Measurements from ENCODE around the gene ZBTB1. TPM values are rescaled to one million over a fixed set of nuclear protein-coding genes. Genes with fewer than 3 reads are reported as not detected.
A peak's percentile ranks its signal among the peaks of the same experiment; 100 is the strongest.
"Not testable (repeated sequence)": the region's sequence is repeated elsewhere in the genome, so short reads cannot be mapped to it uniquely, and the experiment has no call there.

The ZBTB1 gene
- total RNA-seq, 1 donor from 2014 or later: 46.5 TPM

DNA sequence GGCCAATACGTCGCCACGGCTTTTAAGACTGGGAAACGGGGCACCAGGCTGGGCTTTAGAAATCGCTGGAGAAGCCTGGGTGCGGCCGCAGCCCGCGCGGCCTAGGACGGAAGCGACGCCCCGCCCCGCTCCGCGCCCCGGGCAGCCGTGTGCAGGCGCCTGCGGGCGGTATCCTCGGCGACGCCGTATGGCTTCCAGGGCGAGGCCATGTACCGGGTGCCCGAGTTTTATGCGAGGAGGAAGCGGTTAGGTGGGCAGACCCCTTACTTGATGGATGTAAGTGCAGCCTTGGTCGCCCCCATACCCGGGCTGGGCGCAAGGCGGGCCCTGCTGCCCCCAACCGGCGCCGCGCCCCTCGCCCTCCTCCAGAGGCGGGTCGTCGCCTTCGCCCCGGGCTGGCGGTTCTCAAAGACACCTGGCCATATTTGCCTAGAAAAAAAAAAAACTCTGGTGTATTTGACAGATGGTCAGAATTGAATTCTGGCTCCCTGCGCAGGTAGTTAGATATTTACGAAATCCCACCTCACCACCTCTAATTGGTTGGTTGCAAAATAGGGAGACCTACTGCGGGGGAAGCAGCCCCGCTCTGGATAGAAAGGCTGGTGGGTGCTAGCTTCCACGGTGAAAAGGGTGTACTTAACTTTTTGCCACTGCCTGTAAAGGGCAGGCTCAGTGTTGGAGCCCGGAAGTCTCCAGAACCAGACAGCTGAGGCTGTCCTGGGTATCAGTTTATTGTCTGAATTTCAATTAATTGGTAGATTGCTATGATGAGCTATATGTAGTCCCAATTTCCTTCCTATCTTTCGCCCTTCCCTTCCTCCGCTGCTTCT is 45.4 kb downstream of the ZBTB1 start, which contains the start of gene PPP1R36:
TSS of gene PPP1R36 (plus strand) at position 171 of the 830 bp plus-strand sequence. CDS start at position 208, 37 bp downstream.
- peak; percentile 84 for DNase-seq
- Mint-ChIP-seq H3K27me3 (peaks cover 48% of the 10 kb centered on the region), H3K4me1 (peaks cover 10% of the 10 kb centered on the region), H3K4me3 (peak within 1 kb of the TSS; percentile 59), H3K9me3 (no peaks in the 10 kb centered on the region), H3K27ac (no peak within 1 kb of the TSS), H3K36me3 (ENCODE audit: low read depth) (peaks cover 2% of the 10 kb centered on the region)
- intact Hi-C loops (cut with micrococcal nuclease): no loop called here

GRCh38 chr14:64550621-64551333 is 46.2 kb downstream of the ZBTB1 start:
- peaks cover 10% of the 10 kb centered on the region for H3K4me1 Mint-ChIP-seq
- H3K27me3 Mint-ChIP-seq: peaks cover 54% of the 10 kb centered on the region
- peak overlapping the region; percentile 59 for H3K4me3 Mint-ChIP-seq
- peak; percentile 32 for DNase-seq
- H3K36me3 Mint-ChIP-seq (ENCODE audit: low read depth): peaks cover 2% of the 10 kb centered on the region
- H3K9me3 Mint-ChIP-seq: no peaks in the 10 kb centered on the region
- H3K27ac Mint-ChIP-seq: no peak overlapping the region
- intact Hi-C loops (cut with micrococcal nuclease): no loop called here

- H3K36me3 Mint-ChIP-seq (ENCODE audit: low read depth): peaks cover 2% of the 10 kb centered on the region
- H3K27me3 Mint-ChIP-seq: peaks cover 43% of the 10 kb centered on the region
- intact Hi-C loops (cut with micrococcal nuclease): no loop called here
- peaks cover 6% of the 10 kb centered on the region for H3K4me1 Mint-ChIP-seq
- no peaks in the 10 kb centered on the region for H3K9me3 Mint-ChIP-seq
- no peak overlapping the region for H3K27ac Mint-ChIP-seq
- H3K4me3 Mint-ChIP-seq: no peak overlapping the region
- peak; percentile 50 for DNase-seq
Measured at GRCh38 chr14:64554556-64554955, 50.0 kb downstream of the ZBTB1 start.

GRCh38 chr14:64556526-64556925 is 52.0 kb downstream of the ZBTB1 start:
- H3K4me1 Mint-ChIP-seq: peaks cover 9% of the 10 kb centered on the region

DNA sequence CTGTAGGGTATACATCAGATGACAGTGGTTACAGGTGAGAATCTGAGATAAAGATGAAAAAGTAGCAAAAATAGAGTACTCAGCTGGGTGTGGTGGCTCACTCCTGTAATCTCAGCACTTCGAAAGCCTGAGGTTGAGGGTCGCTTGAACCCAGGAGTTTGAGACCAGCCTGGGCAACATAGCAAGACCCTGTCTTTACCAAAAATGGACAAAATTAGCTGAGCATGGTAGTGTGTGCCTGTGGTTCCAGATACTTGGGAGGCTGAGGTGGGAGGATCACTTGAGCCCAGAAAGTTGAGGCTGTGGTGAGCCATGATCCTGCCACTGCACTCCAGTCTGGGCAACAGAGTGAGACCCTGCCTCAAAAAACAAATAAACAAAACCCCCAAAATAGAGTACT is 53.6 kb downstream of the ZBTB1 start:
- H3K4me3 Mint-ChIP-seq; H3K27ac Mint-ChIP-seq; H3K36me3 Mint-ChIP-seq (ENCODE audit: low read depth); intact Hi-C loops (cut with micrococcal nuclease); H3K9me3 Mint-ChIP-seq; DNase-seq: not testable (repeated sequence)
- Mint-ChIP-seq H3K4me1 (peaks cover 11% of the 10 kb centered on the region), H3K27me3 (peaks cover 16% of the 10 kb centered on the region)

More at GRCh38 chr14:64556526-64556925, 52.0 kb downstream of the ZBTB1 start:
- Mint-ChIP-seq H3K9me3 (no peaks in the 10 kb centered on the region), H3K36me3 (ENCODE audit: low read depth) (no peaks in the 10 kb centered on the region), H3K4me3 (no peak overlapping the region), H3K27ac (no peak overlapping the region), H3K27me3 (peaks cover 29% of the 10 kb centered on the region)
- DNase-seq: no peak
- intact Hi-C loops (cut with micrococcal nuclease): no loop called here

GRCh38 chr14:64561631-64562030 is 57.1 kb downstream of the ZBTB1 start:
- Mint-ChIP-seq H3K27ac (no peak overlapping the region), H3K36me3 (ENCODE audit: low read depth) (no peaks in the 10 kb centered on the region), H3K4me1 (peaks cover 11% of the 10 kb centered on the region), H3K9me3 (no peaks in the 10 kb centered on the region), H3K4me3 (no peak overlapping the region), H3K27me3 (peaks cover 14% of the 10 kb centered on the region)
- intact Hi-C loops (cut with micrococcal nuclease): no loop called here
- DNase-seq: no peak

- intact Hi-C loops (cut with micrococcal nuclease): no loop called here
- peaks cover 11% of the 10 kb centered on the region for H3K4me1 Mint-ChIP-seq
- no peaks in the 10 kb centered on the region for H3K9me3 Mint-ChIP-seq
- H3K27ac Mint-ChIP-seq: no peak overlapping the region
- peaks cover 20% of the 10 kb centered on the region for H3K27me3 Mint-ChIP-seq
- DNase-seq: no peak
- no peaks in the 10 kb centered on the region for H3K36me3 Mint-ChIP-seq (ENCODE audit: low read depth)
- no peak overlapping the region for H3K4me3 Mint-ChIP-seq
Measured at GRCh38 chr14:64562436-64562835, 57.9 kb downstream of the ZBTB1 start.

- intact Hi-C loops (cut with micrococcal nuclease): no loop called here
- no peaks in the 10 kb centered on the region for H3K36me3 Mint-ChIP-seq (ENCODE audit: low read depth)
- DNase-seq: no peak
- no peak overlapping the region for H3K4me3 Mint-ChIP-seq
- H3K27me3 Mint-ChIP-seq: peaks cover 23% of the 10 kb centered on the region
- H3K9me3 Mint-ChIP-seq: no peaks in the 10 kb centered on the region
- H3K27ac Mint-ChIP-seq: no peak overlapping the region
- H3K4me1 Mint-ChIP-seq: peaks cover 11% of the 10 kb centered on the region
Measured at GRCh38 chr14:64563696-64564095, 59.1 kb downstream of the ZBTB1 start.

- no peak overlapping the region for H3K27ac Mint-ChIP-seq
- H3K36me3 Mint-ChIP-seq (ENCODE audit: low read depth): no peaks in the 10 kb centered on the region
- no peaks in the 10 kb centered on the region for H3K9me3 Mint-ChIP-seq
- no peak overlapping the region for H3K4me3 Mint-ChIP-seq
- H3K4me1 Mint-ChIP-seq: peaks cover under 1% of the 10 kb centered on the region
- intact Hi-C loops (cut with micrococcal nuclease): no loop called here
- DNase-seq: no peak
- peaks cover 29% of the 10 kb centered on the region for H3K27me3 Mint-ChIP-seq
Measured at GRCh38 chr14:64566651-64567122, 62.1 kb downstream of the ZBTB1 start.

- peaks cover 27% of the 10 kb centered on the region for H3K27me3 Mint-ChIP-seq
- H3K36me3 Mint-ChIP-seq (ENCODE audit: low read depth): no peaks in the 10 kb centered on the region
- no peak for DNase-seq
- H3K4me1 Mint-ChIP-seq: no peaks in the 10 kb centered on the region
- H3K4me3 Mint-ChIP-seq: no peak overlapping the region
- H3K27ac Mint-ChIP-seq: no peak overlapping the region
- H3K9me3 Mint-ChIP-seq: no peaks in the 10 kb centered on the region
- intact Hi-C loops (cut with micrococcal nuclease): no loop called here
Measured at GRCh38 chr14:64569138-64569631, 64.6 kb downstream of the ZBTB1 start.

DNA sequence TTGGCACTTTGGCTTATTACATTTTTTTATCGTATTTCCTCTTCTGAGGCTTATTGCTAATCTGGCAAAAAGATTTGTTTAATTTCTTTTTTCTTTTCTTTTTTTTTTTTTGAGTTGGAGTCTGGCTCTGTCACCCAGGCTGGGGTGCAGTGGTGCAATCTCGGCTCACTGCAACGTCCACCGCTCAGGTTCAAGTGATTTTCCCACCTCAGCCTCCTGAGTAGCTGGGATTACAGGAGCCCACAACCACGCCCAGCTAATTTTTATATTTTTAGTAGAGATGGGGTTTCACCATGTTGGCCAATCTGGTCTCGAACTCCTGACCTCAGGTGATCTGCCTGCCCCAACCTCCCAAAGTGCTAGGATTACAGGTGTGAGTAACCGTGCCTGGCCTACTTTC is 65.1 kb downstream of the ZBTB1 start:
- H3K4me1 Mint-ChIP-seq; H3K4me3 Mint-ChIP-seq; H3K9me3 Mint-ChIP-seq; intact Hi-C loops (cut with micrococcal nuclease); H3K27ac Mint-ChIP-seq; DNase-seq; H3K36me3 Mint-ChIP-seq (ENCODE audit: low read depth): not testable (repeated sequence)
- peaks cover 23% of the 10 kb centered on the region for H3K27me3 Mint-ChIP-seq

GRCh38 chr14:64572386-64573104 is 68.0 kb downstream of the ZBTB1 start:
- no peak for DNase-seq
- intact Hi-C loops (cut with micrococcal nuclease): no loop called here
- peaks cover 8% of the 10 kb centered on the region for H3K27me3 Mint-ChIP-seq
- no peaks in the 10 kb centered on the region for H3K9me3 Mint-ChIP-seq
- no peak overlapping the region for H3K27ac Mint-ChIP-seq
- H3K4me3 Mint-ChIP-seq: no peak overlapping the region
- no peaks in the 10 kb centered on the region for H3K36me3 Mint-ChIP-seq (ENCODE audit: low read depth)
- no peaks in the 10 kb centered on the region for H3K4me1 Mint-ChIP-seq

DNA sequence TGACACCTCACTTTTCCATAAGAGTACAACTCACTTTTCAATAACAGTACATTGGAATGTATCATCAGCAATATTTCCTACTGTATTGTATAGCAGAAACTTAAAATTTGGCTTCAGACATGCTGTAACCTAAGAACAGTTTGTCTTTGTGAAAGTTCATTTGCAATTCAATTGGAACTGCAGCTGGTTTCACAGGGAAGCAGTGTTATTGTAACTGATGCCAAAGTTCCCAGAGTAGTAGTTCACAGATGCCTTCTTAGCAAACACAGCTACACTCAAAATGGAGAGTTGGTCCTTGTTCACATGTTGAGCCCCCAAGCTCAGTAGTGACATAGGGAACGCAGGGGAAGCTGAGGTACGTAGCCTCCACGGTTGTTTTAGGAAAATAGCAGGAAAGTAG is 68.5 kb downstream of the ZBTB1 start:
- Mint-ChIP-seq H3K4me3 (no peak overlapping the region), H3K27me3 (peaks cover 8% of the 10 kb centered on the region), H3K27ac (no peak overlapping the region), H3K4me1 (no peaks in the 10 kb centered on the region), H3K9me3 (no peaks in the 10 kb centered on the region), H3K36me3 (ENCODE audit: low read depth) (no peaks in the 10 kb centered on the region)
- intact Hi-C loops (cut with micrococcal nuclease): no loop called here
- no peak for DNase-seq

Measured in activated CD4-positive, alpha-beta T cell treated with anti-CD3 and anti-CD28 coated beads, Interleukin-2, amount 10 ng/mL, durations not matched to agents 24 days and 14 days (primary cell).